Lung (tissue), 12 donors: ENCODE measurements around the gene GTF2A1L. TPM values are rescaled to one million over a fixed set of nuclear protein-coding genes. Genes with fewer than 3 reads are reported as not detected.

ENCODE experiments used
- ATAC-seq: fragments of 200-7000 bp; cut with Tn5 transposase; one replicate; pipeline ENCODE4 v1.9.1; 2020; ENCODE audit warnings: moderate number of reproducible peaks; ENCODE audit not compliant: insufficient read depth, low FRiP score
- DNase-seq, 3 donors: peaks; one replicate each; pipeline ENCODE4 v3.0.0-alpha.2; 2013 to 2017
- H3K27ac ChIP-seq, 2 donors: one replicate each; pipeline ENCODE4 v1.5.1; 2013; ENCODE audit warnings: mild to moderate bottlenecking in 2 of 2, moderate library complexity in 2 of 2, control low read depth in 1 of 2, inconsistent platforms in 1 of 2, low read depth in 1 of 2, low read length in 1 of 2
- H3K27me3 ChIP-seq, 3 donors: one replicate each; pipeline ENCODE4 v1.5.1; 2013; ENCODE audit warnings: low read length in 2 of 3; ENCODE audit not compliant: control insufficient read depth in 3 of 3, insufficient read depth in 3 of 3
- H3K36me3 ChIP-seq, 4 donors: one replicate each; pipeline ENCODE4 v1.5.1; 2013; ENCODE audit warnings: low read length in 4 of 4, mild to moderate bottlenecking in 1 of 4, moderate library complexity in 1 of 4; ENCODE audit not compliant: control insufficient read depth in 4 of 4, insufficient read depth in 4 of 4
- H3K4me1 ChIP-seq, 5 donors: one replicate each; pipeline ENCODE4 v1.5.1; 2013; ENCODE audit warnings: low read length in 5 of 5, mild to moderate bottlenecking in 2 of 5, moderate library complexity in 1 of 5; ENCODE audit not compliant: control insufficient read depth in 5 of 5, insufficient read depth in 5 of 5
- H3K4me3 ChIP-seq: one replicate; pipeline ENCODE4 v1.5.1; 2013; ENCODE audit warnings: mild to moderate bottlenecking, control low read depth, moderate library complexity
- H3K9ac ChIP-seq, 2 donors: one replicate each; pipeline ENCODE4 v1.5.1; 2013; ENCODE audit warnings: low read length in 2 of 2, control low read depth in 1 of 2; ENCODE audit not compliant: insufficient read depth in 1 of 2
- H3K9me3 ChIP-seq, 4 donors: one replicate each; pipeline ENCODE4 v1.5.1; 2013; ENCODE audit warnings: low read length in 3 of 4, mild to moderate bottlenecking in 1 of 4, moderate library complexity in 1 of 4; ENCODE audit not compliant: control insufficient read depth in 4 of 4, insufficient read depth in 3 of 4
- CTCF ChIP-seq: IDR thresholded peaks from 2 replicates; pipeline ENCODE4 v1.5.1; 2012; ENCODE audit warnings: mild to moderate bottlenecking; ENCODE audit errors: control extremely low read depth, extremely low read depth
- WGBS, 2 donors: extraction: QIAGEN DNeasy Blood & Tissue Kit; methylation state at CpG; one replicate each; pipeline ENCODE4 v1.1.7; 2013; 5-methylcytosine and 5-hydroxymethylcytosine counted together
- polyA plus RNA-seq, 2 donors: library from polyadenylated mRNA; stranded (reverse); fragments of 200-250 nt; gene quantifications; one replicate each; pipeline ENCODE4 v1.2.1, GENCODE V29; 2013
- total RNA-seq, 2 donors: library from RNA; depleted of rRNA in 1 of 2; stranded (reverse); fragments of >200 nt in 1 of 2; gene quantifications; one replicate each; pipeline ENCODE4 v1.2.1, GENCODE V29; 2014 to 2021
- donor health status: control.
- donor health status: control.
- donor health status: Bipolar disorder and iron deficiency.
- donor health status: healthy.
- donor health status: DM: yes; HTN: yes; CAD: no.

GTF2A1L gene
- total and polyA plus RNA-seq, 4 donors, result 0.39 to 1.6 (median 0.51) TPM; not detected in 1

DNA sequence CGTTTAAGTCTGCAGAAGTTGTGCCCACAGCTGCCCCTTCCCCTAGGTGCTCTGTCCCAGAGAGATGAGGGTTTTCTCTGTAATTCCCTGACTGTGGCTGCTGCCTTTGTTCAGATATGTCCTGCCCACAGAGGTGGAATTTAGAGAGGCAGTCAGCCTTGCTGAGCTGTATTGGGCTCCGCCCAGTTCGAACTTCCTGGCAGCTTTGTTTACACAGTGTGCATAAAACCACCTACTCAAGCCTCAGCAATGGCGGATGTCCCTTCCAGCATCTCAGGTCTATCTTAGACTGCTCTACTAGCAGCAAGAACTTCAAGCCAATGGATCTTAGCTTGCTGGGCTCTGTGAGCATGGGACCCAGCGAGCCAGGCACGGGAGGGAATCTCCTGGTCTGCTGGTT is 89.8 kb downstream of the GTF2A1L start:
- WGBS, 2 donors, result 67 to 81% methylated on average over 6 of the region's 6 CpGs
- no peaks in the 10 kb centered on the region for H3K4me1 ChIP-seq
- ATAC-seq (no peak), DNase-seq (no peak)
- no peaks in the 10 kb centered on the region for H3K27me3 ChIP-seq
- TF ChIP-seq CTCF, result no peak
- H3K36me3 ChIP-seq, result no peaks in the 10 kb centered on the region
- no peak overlapping the region for H3K27ac ChIP-seq
- H3K9ac ChIP-seq, result no peak overlapping the region
- no peak overlapping the region for H3K4me3 ChIP-seq
- H3K9me3 ChIP-seq, result no peaks in the 10 kb centered on the region

DNA sequence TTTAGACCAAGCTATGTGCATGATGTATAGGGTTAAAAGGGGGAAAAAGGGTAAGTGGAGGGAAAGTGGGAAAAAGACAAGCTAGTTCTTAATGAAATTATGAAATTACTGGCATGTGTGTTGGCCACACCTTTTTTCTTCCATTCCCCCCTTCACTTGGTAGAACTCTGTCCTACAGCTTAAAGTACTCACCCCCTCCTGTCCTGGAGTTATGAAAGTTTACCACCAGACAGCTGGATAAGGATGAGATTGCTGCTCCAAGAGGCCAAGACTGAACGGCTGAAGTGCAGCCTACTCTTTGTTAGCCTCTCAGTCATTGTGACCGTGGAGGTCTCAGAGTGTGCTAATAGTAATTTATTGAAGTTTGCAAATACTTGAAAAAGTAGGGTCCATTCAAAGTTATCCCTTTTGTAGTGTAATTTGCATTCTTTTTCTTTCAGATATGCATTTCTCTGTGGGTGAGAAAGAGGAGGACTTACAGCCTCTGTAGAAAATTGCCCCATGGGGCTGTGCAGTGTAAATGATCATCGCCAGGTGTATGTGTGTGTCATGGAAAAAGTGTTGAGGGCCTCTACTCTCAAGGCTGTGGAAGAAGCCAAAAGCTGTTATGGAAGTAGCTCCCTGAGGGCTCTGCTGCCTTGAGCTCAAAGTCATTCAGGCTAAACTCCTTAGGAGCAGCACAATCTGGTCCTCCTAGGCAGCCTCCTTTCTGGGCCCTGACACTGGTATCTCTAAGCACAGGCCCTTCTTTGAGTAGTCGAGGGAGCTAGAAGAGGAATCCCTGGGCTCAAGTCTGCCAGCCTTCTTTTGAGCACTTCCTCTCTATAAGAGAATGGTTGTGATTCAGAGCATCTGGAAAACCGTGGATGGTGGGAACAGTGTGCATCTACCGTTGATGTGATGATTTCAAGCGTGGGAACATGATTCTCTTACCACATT is 91.7 kb downstream of the GTF2A1L start:
- no peaks in the 10 kb centered on the region for H3K36me3 ChIP-seq
- ATAC-seq, result no peak
- H3K27me3 ChIP-seq, result no peaks in the 10 kb centered on the region
- WGBS, 2 donors, result 73 to 80% methylated on average over 7 of the region's 7 CpGs
- H3K4me3 ChIP-seq, result no peak overlapping the region
- H3K27ac ChIP-seq, result no peak overlapping the region
- TF ChIP-seq CTCF, result no peak
- no peak overlapping the region for H3K9ac ChIP-seq
- DNase-seq, result no peak
- H3K4me1 ChIP-seq, result peaks cover 0 to 11% (median 5%) of the 10 kb centered on the region in 5 donors
- H3K9me3 ChIP-seq, result no peaks in the 10 kb centered on the region

GRCh38 chr2:48711343-48711742 is 93.7 kb downstream of the GTF2A1L start:
- DNase-seq, result no peak
- WGBS, 2 donors, result 55 to 56% methylated on average over 4 of the region's 4 CpGs
- no peak for ATAC-seq
- TF ChIP-seq CTCF, result no peak
- H3K9me3 ChIP-seq, result no peaks in the 10 kb centered on the region
- H3K9ac ChIP-seq, result no peak overlapping the region
- no peaks in the 10 kb centered on the region for H3K36me3 ChIP-seq
- H3K27ac ChIP-seq, result no peak overlapping the region
- no peaks in the 10 kb centered on the region for H3K27me3 ChIP-seq
- no peak overlapping the region for H3K4me3 ChIP-seq
- H3K4me1 ChIP-seq, result peaks cover 0 to 30% (median 12%) of the 10 kb centered on the region in 5 donors
